Adrenal gland (tissue), 5 donors: ENCODE data around the gene CDK14.

Experiments used
- POLR2A ChIP-seq, 2 donors: fragments of 450-650 bp; IDR thresholded peaks; one replicate each; pipeline ENCODE4 v1.6.1; 2017; ENCODE audit warnings: antibody characterized with exemption in 2 of 2, mild to moderate bottlenecking in 2 of 2, moderate library complexity in 1 of 2
- TF ChIP-seq, protein P1 (sequence below), 6 experiments: fragments of 450-650 bp in 4 of 6; fragments of 200-600 bp in 2 of 6; sonication (generic) in 1 of 6; IDR thresholded peaks; 1 replicate in 5 of 6; 2 replicates in 1 of 6; pipeline versions ENCODE4 v1.5.1 to v1.8.0; 2016 to 2021; ENCODE audit warnings: antibody characterized with exemption in 6 of 6, mild to moderate bottlenecking in 2 of 6, moderate library complexity in 1 of 6
- donor health status: DM: no; HTN: no; CAD: no.

DNA sequence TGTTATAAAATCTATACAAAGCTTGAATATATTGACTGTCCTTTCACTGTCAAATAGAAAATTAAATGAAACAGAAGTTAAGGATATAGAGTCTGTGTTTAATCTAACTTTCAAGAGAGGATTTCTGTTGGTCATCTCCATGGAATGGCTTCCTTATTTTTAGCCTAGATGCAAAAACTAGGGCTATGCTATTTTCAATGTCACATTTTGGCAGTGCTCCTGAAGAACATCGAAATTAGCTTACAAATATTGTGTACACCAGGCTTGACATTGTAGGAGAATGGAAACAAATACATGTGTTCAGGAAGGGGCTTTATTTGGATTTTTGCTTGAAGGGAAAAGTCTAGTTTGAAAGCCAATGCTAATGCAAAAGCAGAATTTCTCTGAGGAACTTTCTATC is 295.4 kb downstream of the CDK14 start:
- TF ChIP-seq POLR2A (IDR thresholded peaks at IDR 0.05): no peak
- TF ChIP-seq, protein P1, sequence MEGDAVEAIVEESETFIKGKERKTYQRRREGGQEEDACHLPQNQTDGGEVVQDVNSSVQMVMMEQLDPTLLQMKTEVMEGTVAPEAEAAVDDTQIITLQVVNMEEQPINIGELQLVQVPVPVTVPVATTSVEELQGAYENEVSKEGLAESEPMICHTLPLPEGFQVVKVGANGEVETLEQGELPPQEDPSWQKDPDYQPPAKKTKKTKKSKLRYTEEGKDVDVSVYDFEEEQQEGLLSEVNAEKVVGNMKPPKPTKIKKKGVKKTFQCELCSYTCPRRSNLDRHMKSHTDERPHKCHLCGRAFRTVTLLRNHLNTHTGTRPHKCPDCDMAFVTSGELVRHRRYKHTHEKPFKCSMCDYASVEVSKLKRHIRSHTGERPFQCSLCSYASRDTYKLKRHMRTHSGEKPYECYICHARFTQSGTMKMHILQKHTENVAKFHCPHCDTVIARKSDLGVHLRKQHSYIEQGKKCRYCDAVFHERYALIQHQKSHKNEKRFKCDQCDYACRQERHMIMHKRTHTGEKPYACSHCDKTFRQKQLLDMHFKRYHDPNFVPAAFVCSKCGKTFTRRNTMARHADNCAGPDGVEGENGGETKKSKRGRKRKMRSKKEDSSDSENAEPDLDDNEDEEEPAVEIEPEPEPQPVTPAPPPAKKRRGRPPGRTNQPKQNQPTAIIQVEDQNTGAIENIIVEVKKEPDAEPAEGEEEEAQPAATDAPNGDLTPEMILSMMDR (IDR thresholded peaks at IDR 0.05): no peak
